ENCODE results near the gene GPR84. TPM values are rescaled to one million over a fixed set of nuclear protein-coding genes. Genes with fewer than 3 reads are reported as not detected.

GPR84 gene
- total RNA-seq, 2 donors from 2014 or later: 1.6 to 2.5 TPM

Small RNA genes within 50 kb of the gene (microRNA-seq; reads per million reads assigned to microRNA genes)
- 259 to 554 reads per million in 2 donors for gene MIR148B (ENCODE audit: borderline microRNAs expressed in 2 of 2)

Other genes with a start within 250 kb of the GPR84 start
- 10 to 100 TPM; 21.2 to 25.7 TPM for gene SMUG1, start 175.5 kb downstream of the GPR84 start, total RNA-seq
- gene CBX5, start 84.4 kb downstream of the GPR84 start, total RNA-seq: 10 to 100 TPM; 46.2 to 56.2 TPM
- gene HNRNPA1, start 83.8 kb downstream of the GPR84 start, total RNA-seq: 100 to 1,000 TPM; 503 to 615 TPM
- gene NFE2, start 63.5 kb downstream of the GPR84 start, total RNA-seq: 1 to 10 TPM; 1.6 to 3.5 TPM
- 10 to 100 TPM; 80.2 to 80.6 TPM for gene COPZ1, start 39.4 kb downstream of the GPR84 start, total RNA-seq
- gene ZNF385A, start 20.2 kb upstream of the GPR84 start, total RNA-seq: 10 to 100 TPM; 19.3 to 23.2 TPM
- gene ITGA5, start 54.8 kb upstream of the GPR84 start, total RNA-seq: 1,000 to 10,000 TPM in 1 of 2 donors, 100 to 1,000 TPM in 1; 833 to 1,151 TPM
- under 1 TPM in 1 of 2 donors, not detected in 1; 0.69 TPM for gene GTSF1, start 109.1 kb upstream of the GPR84 start, total RNA-seq
- gene NCKAP1L, start 133.3 kb upstream of the GPR84 start, total RNA-seq: 10 to 100 TPM; 41.4 to 46.4 TPM
- gene PDE1B, start 185.1 kb upstream of the GPR84 start, total RNA-seq: 10 to 100 TPM in 1 of 2 donors, 1 to 10 TPM in 1; 9.6 to 25.1 TPM
- gene PPP1R1A, start 224.2 kb upstream of the GPR84 start, total RNA-seq: 1 to 10 TPM; 3.7 to 7.4 TPM

All from posterior vena cava (tissue), 2 donors.